ENCODE results near the gene NACC2.

DNA sequence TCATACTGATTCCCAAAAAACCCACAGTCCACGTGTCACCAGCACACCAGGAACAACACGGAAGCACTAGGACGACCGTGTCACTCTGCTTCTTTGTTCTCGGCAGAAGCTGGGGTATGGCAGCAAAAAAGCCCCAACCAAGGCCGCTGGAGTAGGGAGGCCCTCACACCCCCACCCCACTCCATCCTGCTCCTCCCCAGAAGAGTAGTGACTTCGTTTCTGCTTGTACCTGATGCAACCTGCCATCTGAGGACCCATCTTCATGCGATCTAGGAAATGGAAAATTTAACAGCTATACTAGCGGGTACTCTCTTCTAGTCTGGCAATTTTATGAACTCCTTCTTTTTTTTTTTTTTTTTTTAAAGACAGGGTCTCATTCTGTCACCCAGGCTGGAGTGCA lies 137.7 kb downstream of the NACC2 start:
- TF ChIP-seq, protein P1, sequence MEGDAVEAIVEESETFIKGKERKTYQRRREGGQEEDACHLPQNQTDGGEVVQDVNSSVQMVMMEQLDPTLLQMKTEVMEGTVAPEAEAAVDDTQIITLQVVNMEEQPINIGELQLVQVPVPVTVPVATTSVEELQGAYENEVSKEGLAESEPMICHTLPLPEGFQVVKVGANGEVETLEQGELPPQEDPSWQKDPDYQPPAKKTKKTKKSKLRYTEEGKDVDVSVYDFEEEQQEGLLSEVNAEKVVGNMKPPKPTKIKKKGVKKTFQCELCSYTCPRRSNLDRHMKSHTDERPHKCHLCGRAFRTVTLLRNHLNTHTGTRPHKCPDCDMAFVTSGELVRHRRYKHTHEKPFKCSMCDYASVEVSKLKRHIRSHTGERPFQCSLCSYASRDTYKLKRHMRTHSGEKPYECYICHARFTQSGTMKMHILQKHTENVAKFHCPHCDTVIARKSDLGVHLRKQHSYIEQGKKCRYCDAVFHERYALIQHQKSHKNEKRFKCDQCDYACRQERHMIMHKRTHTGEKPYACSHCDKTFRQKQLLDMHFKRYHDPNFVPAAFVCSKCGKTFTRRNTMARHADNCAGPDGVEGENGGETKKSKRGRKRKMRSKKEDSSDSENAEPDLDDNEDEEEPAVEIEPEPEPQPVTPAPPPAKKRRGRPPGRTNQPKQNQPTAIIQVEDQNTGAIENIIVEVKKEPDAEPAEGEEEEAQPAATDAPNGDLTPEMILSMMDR (conservative IDR thresholded peaks at IDR 0.05; ENCODE audit: low read length): no peak
- TF ChIP-seq EZH2phosphoT487 (IDR thresholded peaks at IDR 0.05; ENCODE audit: borderline replicate concordance): no peak
